Left lung (tissue), 10 donors: Measurements from ENCODE around the gene PCNX2. TPM values are rescaled to one million over a fixed set of nuclear protein-coding genes. Genes with fewer than 3 reads are reported as not detected.

ENCODE experiments used
- ATAC-seq: fragments of 200-7000 bp; cut with Tn5 transposase; one replicate; pipeline ENCODE4 v1.9.1; 2020; ENCODE audit warnings: moderate library complexity
- DNase-seq, 4 donors: peaks; one replicate each; pipeline ENCODE4 v3.0.0-alpha.2; 2013 to 2020
- H3K27ac ChIP-seq, 2 donors: fragments of 200-600 bp; sonication (generic) in 1 of 2; one replicate each; pipeline versions ENCODE4 v1.5.0 to v1.8.0; 2020 to 2021
- H3K27me3 ChIP-seq, 2 donors: fragments of 200-600 bp; sonication (generic) in 1 of 2; one replicate each; pipeline versions ENCODE4 v1.5.0 to v1.8.0; 2020 to 2021
- H3K36me3 ChIP-seq, 2 donors: fragments of 200-600 bp; sonication (generic) in 1 of 2; one replicate each; pipeline versions ENCODE4 v1.5.0 to v1.8.0; 2020 to 2021
- H3K4me1 ChIP-seq, 2 donors: fragments of 200-600 bp; one replicate each; pipeline ENCODE4 v1.8.0; 2021
- H3K4me3 ChIP-seq, 2 donors: fragments of 200-600 bp; sonication (generic) in 1 of 2; one replicate each; pipeline versions ENCODE4 v1.5.0 to v1.8.0; 2020 to 2021; ENCODE audit warnings: mild to moderate bottlenecking in 1 of 2
- H3K9me3 ChIP-seq, 2 donors: fragments of 200-600 bp; sonication (generic) in 1 of 2; one replicate each; pipeline versions ENCODE4 v1.5.0 to v1.8.0; 2020 to 2021
- intact Hi-C, 2 donors: fragments of 100-400 bp; cut with DNase I; formaldehyde crosslinking; loops; one replicate each; pipeline versions ENCODE4 v1.11.2 to v1.14.2; 2022
- polyA plus RNA-seq, 6 donors: library from polyadenylated mRNA; unstranded; fragments of 120-200 nt; gene quantifications; one replicate each; pipeline ENCODE4 v1.2.1, GENCODE V29; 2013; ENCODE audit not compliant: insufficient read length in 6 of 6
- total RNA-seq, 2 donors: library from RNA; stranded (reverse); fragmentation: NEBNext Ultra II Directional; extraction: Animal tissue kit (Norgen Biotek cat#: 25700); gene quantifications; one replicate each; pipeline ENCODE4 v1.2.1, GENCODE V29; 2021
- TF ChIP-seq, protein P1 (sequence below), 2 donors: fragments of 200-600 bp; sonication (generic) in 1 of 2; IDR thresholded peaks; one replicate each; pipeline versions ENCODE4 v1.5.0 to v1.8.0; 2021; ENCODE audit warnings: antibody characterized with exemption in 2 of 2
- donor health status: DM: no; HTN: yes; CAD: no.
- donor health status: DM: no; HTN: no; CAD: no.

PCNX2 gene
- total and polyA plus RNA-seq, 8 donors = 9.2 to 14.7 (median 11.3) TPM

DNA sequence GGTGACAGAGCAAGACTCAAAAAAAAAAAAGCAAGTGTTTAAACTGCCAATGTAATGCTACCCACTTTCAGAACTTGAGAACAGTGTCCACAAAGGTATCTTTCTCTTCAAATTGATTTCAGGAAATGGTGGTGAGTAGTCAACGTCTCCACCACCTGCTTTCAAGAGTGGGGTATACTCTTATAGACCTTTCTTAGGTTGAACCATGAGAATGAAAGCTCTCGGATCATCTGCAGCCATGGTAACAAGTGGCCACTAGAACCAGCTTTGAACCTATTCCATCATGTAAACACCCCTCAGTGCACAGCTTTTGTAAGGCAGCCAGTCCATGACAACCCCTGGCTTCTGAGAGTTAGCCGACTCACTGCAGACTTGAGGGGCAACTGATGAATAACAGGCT, 237.7 kb downstream of the PCNX2 start:
- TF ChIP-seq, protein P1, sequence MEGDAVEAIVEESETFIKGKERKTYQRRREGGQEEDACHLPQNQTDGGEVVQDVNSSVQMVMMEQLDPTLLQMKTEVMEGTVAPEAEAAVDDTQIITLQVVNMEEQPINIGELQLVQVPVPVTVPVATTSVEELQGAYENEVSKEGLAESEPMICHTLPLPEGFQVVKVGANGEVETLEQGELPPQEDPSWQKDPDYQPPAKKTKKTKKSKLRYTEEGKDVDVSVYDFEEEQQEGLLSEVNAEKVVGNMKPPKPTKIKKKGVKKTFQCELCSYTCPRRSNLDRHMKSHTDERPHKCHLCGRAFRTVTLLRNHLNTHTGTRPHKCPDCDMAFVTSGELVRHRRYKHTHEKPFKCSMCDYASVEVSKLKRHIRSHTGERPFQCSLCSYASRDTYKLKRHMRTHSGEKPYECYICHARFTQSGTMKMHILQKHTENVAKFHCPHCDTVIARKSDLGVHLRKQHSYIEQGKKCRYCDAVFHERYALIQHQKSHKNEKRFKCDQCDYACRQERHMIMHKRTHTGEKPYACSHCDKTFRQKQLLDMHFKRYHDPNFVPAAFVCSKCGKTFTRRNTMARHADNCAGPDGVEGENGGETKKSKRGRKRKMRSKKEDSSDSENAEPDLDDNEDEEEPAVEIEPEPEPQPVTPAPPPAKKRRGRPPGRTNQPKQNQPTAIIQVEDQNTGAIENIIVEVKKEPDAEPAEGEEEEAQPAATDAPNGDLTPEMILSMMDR (IDR thresholded peaks at IDR 0.05) = no peak
- DNase-seq (no peak), ATAC-seq (no peak)
- Histone ChIP-seq H3K36me3 (no peaks in the 10 kb centered on the region), H3K27me3 (no peaks in the 10 kb centered on the region), H3K4me3 (no peak overlapping the region), H3K9me3 (no peaks in the 10 kb centered on the region), H3K27ac (no peak overlapping the region), H3K4me1 (no peaks in the 10 kb centered on the region)
- intact Hi-C loops = no loop called here

DNA sequence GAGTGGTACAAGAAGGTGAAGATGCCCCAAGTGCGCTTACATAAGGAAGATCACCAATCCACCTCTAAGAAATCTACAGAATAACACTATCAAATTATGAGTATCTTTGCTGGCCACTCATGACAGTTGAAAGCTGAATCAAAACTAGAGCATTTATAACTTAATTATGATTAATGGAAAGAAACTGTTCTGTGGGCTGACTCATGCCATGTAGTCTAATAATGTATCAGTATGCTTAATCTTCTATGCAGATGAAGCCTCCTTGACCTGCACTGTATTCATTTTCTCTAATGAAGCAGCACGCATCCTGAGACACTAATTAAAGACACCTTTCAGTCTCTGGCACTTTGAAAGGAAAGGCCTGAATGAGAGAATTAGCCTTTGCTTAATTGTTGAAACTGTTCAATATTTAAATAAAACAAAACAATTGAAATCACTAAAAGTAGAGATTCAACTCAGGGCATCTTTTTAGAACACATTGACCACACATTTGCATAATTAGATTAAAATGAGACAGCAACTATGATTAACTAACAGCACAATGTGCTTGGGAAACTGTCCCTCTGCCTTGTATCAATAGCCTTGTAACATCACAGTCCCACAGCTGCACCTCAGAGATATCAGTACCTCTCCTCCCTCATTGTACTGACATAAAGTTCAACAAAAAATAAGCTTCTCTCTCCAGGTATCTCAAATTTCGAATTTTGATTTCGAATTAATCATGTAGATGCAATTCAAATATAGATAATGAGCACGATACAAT, 239.5 kb downstream of the PCNX2 start:
- ATAC-seq (no peak), DNase-seq (no peak)
- H3K4me1 ChIP-seq = no peaks in the 10 kb centered on the region
- no peak overlapping the region for H3K4me3 ChIP-seq
- no peak overlapping the region for H3K27ac ChIP-seq
- H3K27me3 ChIP-seq = no peaks in the 10 kb centered on the region
- TF ChIP-seq, protein P1 (IDR thresholded peaks at IDR 0.05) = no peak
- H3K36me3 ChIP-seq = no peaks in the 10 kb centered on the region
- H3K9me3 ChIP-seq = no peaks in the 10 kb centered on the region
- intact Hi-C loops = no loop called here

DNA sequence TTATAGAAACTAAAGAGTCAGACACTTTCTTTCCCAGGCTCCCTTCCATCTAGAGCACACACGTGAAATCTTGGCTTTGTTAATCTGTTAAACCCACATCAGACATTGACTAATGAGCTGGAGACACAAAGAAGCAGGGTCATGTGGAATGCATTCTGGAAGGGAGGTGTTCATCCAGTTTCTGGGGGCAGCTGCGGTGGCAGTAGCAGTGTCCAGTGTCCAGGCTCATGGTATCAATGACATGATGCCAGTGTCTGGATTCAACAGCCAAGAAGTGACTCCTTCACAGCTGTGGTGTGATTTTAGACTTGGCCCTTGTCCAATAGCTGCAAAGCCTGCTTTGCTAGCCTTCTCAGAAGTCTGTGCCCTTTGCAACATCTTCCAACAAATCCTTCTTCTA, 249.9 kb downstream of the PCNX2 start:
- no peak for DNase-seq
- ATAC-seq = no peak
- peaks cover 0 to 5% of the 10 kb centered on the region in 2 donors for H3K9me3 ChIP-seq

DNA sequence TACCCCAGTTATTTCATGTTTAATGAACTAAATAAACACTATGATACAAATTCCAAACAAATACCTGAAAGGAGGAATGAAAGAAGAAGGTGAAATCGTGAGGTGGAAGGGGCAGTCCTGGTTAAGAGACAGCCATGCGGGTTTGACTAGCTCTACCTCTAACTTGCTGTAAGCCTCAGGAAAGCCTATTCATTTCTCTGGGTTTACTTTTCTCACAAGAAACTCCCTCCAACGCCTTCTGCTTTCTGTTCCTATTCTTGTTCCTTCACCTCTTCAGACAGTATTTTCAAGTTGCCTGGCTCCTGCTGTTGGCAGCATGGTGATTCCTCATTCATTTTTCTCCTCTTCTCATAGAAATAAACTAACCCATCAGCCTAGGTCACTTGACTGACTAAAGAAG, 252.7 kb downstream of the PCNX2 start:
- no peak overlapping the region for H3K4me3 ChIP-seq

More for the DNA sequence above, 249.9 kb downstream of the PCNX2 start:
- H3K4me3 ChIP-seq = no peak overlapping the region
- H3K27me3 ChIP-seq = no peaks in the 10 kb centered on the region
- TF ChIP-seq, protein P1 (IDR thresholded peaks at IDR 0.05) = no peak
- intact Hi-C loops = no loop called here
- H3K27ac ChIP-seq = no peak overlapping the region
- H3K36me3 ChIP-seq = no peaks in the 10 kb centered on the region
- H3K4me1 ChIP-seq = no peaks in the 10 kb centered on the region

DNA sequence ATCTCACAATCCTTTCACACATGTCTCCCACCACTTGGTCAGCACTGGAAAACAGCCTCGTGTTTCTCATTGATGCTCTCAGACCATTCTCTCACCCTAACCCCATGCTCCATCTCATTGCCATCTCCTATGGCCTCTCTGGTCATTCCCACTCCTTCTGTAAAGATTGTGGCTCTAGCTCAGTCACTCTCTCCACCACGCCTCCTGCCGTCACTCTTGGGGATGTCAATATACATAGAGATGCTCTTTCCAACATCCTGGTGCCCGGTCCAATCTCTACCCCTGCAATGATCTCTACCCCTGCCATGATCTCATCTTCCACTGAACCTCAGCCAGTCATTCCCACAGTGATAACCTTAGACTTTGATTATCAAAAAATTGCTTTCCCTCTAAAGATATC, 255.0 kb downstream of the PCNX2 start:
- H3K27ac ChIP-seq = no peak overlapping the region
- no peaks in the 10 kb centered on the region for H3K9me3 ChIP-seq
- intact Hi-C loops = no loop called here
- H3K36me3 ChIP-seq = no peaks in the 10 kb centered on the region
- no peaks in the 10 kb centered on the region for H3K4me1 ChIP-seq
- no peak overlapping the region for H3K4me3 ChIP-seq
- TF ChIP-seq, protein P1 (IDR thresholded peaks at IDR 0.05) = no peak
- no peaks in the 10 kb centered on the region for H3K27me3 ChIP-seq
- no peak for DNase-seq
- ATAC-seq = no peak

More for the DNA sequence above, 252.7 kb downstream of the PCNX2 start:
- H3K27ac ChIP-seq = no peak overlapping the region
- no peaks in the 10 kb centered on the region for H3K36me3 ChIP-seq
- no peaks in the 10 kb centered on the region for H3K4me1 ChIP-seq
- no peak for ATAC-seq
- H3K9me3 ChIP-seq = no peaks in the 10 kb centered on the region
- no peak for DNase-seq
- intact Hi-C loops = no loop called here
- TF ChIP-seq, protein P1 (IDR thresholded peaks at IDR 0.05) = no peak
- no peaks in the 10 kb centered on the region for H3K27me3 ChIP-seq
